ENCODE measurements around the gene CFL1.
A peak's percentile ranks its signal among the peaks of the same experiment; 100 is the strongest.

CFL1 gene

DNA sequence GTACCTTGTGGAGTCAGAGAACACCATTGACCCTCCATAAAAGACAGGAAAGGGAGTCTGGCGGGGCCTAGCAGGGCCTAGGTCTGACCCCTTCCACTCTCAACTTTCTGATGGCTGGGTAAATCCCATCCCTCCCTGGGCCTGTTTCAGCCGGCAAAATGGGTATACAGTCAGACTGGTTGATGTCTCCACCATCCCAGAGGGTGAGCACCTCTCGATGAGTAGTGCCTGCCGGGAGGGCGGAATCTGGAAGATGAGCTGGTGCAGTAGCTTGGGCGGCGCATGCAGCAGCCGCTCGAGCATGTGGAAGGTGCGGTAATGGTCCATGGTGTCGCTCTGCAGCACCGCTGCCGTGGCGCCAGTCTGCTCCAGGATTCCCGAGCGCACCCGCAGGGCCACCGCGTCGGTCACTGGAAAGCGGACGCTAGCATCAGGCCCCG, 29.8 kb upstream of the CFL1 start:
- no peak for DNase-seq

DNA sequence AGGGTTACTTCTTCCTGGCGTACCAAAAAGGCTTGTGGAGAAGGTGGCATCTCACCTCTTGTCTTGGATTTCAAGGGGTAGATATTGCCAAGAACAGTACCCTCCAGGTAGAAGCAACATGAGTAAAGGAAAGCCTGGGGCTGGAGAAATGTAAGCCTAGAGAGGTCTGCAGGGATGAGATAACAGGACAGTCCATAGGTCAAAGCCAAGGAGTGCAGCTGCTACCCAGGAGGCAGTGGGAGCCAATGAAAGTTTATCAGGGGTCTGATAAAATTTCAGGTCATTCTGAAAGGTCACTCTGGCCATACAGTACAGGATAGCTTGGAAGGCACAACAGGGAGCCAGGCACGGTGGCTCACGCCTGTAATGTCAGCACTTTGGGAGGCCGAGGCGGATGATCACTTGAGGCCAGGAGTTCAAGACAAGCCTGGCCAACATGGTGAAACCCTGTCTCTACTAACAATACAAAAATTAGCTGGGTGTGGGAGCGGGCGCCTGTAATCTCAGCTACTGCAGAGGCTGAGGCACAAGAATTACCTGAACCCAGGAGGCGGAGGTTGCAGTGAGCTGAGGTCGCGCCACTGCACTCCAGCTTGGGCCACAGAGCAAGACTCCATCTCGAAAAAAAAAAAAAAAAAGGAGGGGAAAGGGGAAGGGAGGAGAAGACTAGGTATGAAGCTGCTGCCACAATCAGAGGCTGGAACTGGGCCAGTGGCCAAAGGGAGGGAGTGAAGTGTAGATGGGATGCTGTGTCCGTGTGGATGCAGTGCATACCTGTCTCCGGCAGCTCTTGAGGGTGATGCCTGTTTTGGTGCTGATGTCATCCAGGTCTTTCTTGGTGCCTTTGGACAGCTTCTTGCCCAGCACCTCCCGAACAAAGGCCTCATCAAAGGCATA, 29.1 kb upstream of the CFL1 start:
- DNase-seq = no peak

DNA sequence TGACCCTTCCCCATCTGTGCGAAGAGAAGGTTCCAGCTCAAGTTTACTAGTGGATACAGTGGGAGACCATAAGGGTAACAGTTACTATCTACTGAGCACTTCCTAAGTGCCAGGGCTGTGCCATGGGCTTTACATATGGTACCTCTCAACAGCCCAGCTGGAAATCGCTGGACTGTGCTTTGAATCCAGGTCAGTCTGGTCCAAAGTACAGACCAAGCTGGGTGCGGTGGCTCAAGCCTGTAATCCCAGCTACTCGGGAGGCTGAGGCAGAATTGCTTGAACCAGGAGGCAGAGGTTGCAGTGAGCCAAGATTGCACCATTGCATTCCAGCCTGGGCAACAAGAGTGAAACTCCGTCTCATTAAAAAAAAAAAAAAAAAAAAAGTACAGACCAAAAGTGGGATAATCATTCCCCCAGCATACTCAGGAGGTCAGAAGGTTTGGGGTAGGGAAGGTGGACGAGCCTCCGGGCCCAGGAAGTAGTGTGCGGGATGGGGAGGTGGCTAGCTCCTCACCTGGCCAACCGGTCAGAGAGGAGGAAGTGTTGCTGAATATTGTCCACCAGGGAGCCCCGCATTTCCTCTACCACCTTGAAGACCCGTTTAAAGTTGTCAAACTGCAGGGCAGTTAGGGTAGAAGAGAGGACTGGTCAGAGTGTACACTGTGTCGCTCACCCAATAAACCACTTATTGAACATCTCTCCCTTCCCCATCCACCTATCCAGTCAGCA, 28.0 kb upstream of the CFL1 start:
- DNase-seq = no peak

DNA sequence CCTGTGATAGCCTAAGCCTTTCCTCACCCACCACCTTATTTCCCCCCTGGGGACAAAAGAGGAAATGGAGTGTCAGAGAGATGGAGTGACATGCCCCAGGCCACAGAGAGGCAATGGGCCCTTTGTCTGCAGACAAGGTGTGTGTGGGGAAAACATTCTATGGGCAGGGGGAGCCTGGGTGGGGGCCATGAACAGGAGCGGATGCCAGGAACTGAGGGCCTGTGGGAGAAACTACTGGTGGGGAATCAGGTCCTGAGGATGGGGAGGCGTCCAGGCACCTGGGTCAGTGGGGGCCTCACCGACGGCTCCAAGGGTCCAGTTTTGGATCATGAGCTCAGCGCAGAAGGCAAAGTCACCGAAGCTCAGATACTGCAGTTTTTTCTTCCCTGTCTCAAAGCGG, 27.3 kb upstream of the CFL1 start:
- DNase-seq = no peak

DNA sequence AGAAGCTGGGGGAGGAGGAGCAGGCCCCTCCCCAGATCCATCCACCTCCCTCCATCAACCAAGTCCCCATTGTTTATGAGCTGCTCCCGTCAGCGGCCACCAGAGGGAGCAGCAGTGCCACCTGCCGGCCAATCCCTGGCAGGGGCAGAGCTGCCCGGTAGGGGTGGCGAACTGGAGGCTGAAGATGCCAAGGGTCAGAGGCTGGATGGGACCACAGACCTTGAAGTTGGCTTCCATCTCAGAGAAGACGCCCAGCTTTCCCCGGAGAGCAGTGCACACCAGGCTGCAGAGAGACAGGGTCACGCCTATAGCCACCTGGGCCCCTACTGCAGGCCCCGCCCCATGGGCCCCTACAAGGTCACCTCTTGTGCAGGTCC, 26.7 kb upstream of the CFL1 start:
- DNase-seq = no peak

DNA sequence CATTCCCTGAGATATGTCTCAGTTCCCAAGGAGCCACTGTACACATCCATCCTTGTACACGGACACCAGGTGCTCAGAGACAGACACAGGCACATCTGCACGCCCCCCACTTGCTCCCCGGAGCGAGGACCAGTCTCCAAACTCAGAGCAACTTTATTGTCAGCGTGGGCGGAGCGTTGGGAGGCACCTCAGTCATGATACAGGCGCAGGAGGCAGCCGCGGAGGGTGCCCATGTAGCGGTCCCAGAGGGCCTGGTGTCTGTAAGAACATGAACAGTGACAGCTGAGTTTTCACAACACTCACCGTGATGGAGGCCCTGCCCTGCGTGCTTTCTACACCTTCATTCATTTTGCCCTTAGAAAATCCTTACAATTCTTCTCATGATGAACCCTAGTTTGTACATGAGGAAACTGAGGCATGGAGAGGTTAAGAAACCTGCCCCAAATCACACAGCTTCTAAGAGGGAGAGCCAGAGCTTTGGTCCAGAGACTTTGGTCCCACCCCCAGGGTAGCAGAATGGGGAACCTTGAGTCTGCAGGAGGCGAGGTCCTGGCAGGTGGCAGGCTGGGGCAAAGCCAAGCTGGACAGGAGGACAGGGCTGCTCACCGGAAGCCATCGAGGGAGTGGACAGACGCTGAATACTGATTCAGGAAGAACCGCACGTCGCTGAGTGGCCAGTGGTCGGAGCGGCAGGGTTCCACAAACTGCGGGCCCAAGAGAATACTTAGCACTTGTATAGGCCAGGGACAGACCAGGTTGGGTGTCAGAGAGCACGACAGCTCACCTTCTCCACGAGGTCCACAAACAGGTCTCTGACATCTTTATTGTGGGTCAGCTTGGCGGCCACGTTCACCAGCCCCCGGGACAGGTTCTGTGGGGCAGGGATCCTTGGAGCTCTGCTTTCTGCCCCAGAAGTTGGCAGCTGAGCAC, 26.1 kb upstream of the CFL1 start:
- DNase-seq = no peak

DNA sequence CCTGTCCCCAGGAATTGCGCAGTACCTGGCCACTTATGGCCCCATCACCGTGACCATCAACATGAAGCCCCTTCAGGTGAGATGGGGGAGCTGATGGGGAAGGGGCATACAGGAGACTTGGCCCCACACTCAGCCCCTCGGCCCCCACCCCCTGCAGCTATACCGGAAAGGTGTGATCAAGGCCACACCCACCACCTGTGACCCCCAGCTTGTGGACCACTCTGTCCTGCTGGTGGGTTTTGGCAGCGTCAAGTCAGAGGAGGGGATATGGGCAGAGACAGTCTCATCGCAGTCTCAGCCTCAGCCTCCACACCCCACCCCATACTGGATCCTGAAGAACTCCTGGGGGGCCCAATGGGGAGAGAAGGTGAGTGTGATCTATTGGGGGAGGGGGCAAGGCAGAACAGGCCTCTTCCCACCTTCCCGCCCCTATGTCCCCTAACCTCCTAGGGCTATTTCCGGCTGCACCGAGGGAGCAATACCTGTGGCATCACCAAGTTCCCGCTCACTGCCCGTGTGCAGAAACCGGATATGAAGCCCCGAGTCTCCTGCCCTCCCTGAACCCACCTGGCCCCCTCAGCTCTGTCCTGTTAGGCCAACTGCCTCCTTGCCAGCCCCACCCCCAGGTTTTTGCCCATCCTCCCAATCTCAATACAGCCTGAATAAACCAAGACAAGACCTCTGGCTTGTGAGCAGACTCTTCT, 25.2 kb upstream of the CFL1 start:
- no peak for DNase-seq

DNA sequence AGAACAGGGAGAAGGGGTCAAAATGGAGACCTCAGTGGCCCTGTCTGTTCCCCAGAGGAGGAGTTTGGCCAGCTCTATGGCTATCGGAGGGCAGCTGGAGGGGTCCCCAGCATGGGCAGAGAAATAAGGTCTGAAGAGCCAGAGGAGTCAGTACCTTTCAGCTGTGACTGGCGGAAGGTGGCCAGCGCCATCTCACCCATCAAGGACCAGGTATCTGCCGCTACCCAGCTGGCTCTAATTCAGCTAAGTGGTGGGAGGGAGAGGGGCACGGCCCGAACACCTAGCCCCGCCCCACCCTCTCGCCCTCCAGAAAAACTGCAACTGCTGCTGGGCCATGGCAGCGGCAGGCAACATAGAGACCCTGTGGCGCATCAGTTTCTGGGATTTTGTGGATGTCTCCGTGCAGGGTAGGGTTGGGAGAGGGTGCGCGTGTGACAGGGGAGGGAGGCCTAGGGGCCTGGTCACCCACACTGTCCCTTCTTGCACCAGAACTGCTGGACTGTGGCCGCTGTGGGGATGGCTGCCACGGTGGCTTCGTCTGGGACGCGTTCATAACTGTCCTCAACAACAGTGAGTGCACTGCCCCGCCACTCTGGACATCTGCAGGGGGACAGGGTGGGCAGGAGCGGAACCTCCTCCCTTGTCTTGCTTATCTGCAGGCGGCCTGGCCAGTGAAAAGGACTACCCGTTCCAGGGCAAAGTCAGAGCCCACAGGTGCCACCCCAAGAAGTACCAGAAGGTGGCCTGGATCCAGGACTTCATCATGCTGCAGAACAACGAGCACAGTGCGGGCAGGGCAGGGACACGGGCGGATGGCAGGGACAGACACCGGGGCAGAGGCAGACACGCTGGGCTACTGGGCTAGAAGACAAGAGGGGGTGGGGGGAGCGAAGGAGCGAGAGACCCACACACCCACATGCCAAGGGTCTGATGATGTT, 24.4 kb upstream of the CFL1 start:
- DNase-seq = no peak

DNA sequence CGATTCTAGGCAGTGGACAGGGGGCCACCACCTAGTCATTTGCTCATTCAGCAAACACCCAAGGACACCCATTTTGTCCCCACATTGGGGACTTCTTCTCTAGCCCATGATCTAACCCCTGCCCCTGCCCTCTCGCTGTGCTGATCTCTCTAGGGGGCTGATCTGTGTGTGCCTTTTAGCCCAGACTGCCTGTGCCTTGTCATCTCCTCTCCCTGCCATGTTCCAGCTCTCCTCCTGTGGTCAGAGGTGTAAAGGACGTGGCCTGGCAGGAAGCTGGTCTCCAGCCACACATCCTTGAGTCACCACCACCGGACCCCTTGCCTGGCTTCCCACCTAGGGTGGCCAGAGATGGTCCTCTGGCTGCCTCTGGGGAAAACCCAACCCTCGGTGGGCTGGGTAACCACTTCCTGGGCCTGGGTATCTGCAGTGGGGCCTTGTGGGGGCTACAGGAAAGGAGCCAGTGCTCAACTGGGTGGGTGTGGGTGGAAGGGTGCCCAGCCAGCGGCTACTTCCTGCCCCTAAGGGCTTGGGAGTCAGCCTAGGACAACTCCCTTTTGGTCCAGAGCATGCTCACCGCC, 23.0 kb upstream of the CFL1 start:
- DNase-seq = no peak

DNA sequence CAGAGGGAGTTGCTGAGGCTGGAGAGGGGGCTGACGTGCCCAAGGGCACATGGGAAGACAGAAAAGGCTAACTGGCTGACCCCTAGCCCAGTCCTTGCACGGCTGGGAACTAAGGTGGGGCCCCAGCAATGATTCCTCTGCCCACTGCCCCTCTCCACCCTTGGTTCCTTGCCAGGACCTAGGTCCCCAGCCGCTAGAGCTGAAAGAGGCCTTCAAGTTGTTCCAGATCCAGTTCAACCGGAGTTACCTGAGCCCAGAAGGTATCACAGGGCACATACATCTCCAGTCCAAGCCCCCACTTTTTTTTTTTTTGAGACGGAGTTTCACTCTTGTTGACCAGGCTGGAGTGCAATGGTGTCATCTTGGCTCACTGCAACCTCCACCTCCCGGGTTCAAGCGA, 22.0 kb upstream of the CFL1 start:
- no peak for DNase-seq

DNA sequence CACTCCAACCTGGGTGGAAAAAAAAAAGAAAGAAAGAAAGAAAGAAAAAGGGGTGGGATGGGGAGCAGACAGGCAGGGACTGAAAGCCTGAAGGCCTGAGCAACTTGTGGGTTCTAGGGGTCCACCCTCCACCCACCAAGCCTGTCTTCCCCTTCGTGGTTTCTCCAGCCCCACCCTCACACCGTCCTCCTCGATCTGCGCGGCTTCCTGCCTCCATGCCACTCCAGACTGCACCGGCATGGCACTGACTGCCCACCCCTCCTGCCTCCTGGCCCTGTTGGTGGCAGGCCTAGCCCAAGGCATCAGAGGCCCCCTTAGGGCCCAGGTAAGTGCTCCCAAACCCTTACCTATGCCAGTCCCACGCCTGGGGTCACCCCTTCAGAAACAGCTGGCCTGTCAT, 21.6 kb upstream of the CFL1 start, which contains the start of gene CTSW:
Gene CTSW (plus strand): TSS at position 221 of the 400 bp plus-strand sequence. CDS start 18 bp downstream, at position 239.
- DNase-seq = no peak

DNA sequence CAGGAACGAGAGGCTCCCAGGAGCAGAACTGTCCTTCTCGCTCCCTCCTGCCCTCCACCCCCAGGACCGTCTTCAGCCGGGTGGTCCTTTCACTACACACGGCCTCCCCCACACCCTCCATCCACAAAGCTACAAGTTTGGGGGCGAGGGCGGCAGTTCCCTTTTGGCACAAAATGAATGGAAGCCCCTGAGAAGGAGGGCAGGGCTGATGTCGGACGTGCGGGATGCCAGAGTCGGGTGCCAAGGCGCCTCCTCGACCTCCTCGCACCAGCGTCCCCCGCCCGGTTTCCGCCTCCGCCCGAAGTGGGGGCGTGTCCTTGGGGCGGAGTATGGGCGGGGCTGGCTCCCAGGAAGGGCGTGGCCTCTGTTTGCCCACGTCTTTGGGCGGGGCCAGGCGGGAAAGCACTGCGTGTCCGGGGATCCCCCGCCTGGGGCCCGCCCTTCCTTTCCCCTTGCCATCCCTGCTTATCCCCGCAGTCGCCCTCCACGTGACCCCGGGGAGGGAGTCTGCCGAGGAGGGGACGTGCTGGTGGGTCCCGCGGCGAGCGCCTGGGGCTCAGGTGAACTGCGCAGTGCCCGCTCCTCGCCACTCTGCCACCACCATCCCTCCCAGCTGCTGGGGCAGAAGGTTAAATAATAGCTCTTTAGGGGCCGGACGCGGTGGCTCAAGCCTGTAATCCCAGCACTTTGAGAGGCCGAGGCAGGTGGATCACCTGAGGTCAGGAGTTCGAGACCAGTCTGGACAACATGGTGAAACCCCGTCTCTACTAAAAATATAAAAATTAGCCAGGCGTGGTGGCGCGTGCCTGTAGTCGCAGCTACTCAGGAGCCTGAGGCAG, 15.6 kb upstream of the CFL1 start:
- DNase-seq = peak; percentile 60

DNA sequence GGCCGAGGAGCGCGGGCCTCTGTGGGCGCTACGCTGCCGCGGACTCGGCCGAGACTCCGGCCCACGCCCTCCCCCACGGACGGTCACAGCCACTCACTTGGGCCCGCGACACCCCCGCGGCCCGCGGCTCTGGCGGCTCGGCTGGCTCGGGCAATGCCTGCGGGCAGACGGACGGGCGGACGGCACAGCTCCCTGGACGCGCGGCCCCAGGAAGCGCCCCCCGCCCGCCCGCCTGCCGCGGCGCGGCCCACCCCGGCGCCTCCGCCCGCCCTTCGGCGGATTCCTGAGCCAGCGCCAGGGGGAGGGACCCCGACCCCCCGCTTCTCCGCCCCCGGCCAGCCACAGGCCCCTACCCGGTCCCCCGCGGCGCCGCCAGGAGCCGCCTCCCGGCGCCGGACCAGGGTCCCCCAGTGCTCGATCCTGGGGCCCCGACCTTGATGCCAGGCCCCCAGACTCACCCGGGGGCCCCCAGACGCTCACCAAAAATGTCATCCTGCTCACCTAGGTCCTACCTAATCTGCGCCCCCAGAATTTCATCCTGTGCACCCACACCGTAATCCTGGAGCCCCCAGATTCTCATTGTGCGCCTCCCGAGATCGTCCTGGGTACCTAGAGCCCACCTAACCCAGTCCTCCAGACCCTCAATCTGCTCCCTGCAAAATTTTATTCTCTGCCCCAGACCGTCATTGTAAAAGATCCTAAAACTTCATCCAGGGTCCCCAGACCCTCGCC, 14.8 kb upstream of the CFL1 start, which contains the start of gene EFEMP2:
Gene EFEMP2 (minus strand): TSS at position 215 of the 732 bp plus-strand sequence. CDS start 446 bp downstream, outside the sequence.
- DNase-seq = no peak

DNA sequence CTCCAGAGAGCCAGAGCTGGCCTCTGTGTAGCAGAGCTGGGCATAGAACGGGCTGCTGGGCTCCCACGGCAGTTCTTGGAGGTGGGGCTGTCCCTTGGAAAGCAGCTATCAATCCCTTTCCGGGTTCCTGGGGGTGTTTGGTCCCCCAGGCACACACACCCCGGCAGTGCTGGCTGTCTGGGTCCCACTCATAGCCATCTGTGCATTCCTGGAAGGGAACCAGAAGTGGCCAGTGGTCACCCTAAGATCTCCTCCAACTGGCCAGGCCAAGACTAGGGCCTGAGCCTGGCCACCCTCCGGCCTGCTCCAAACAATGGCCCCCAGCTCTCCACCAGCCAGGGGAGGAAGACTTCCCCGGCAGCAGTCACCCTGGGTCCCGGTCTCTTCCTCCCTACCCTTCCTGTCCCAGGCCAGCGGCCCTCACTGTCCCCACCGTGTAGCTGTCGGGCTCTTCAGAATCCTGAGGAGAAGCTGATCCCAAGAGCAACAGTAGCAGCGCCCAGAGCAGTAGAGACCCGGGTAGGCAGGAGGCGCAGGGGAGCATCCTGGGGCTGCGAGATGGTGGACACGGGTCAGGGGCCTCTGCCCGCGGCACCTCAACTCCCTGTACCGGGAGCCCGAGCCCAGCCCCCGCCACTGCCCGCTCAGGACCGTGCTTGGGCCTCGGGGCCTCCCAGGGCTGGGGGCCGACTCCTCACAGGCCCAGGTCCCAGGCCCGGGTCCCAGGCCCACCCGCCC, 14.0 kb upstream of the CFL1 start:
- DNase-seq = no peak

DNA sequence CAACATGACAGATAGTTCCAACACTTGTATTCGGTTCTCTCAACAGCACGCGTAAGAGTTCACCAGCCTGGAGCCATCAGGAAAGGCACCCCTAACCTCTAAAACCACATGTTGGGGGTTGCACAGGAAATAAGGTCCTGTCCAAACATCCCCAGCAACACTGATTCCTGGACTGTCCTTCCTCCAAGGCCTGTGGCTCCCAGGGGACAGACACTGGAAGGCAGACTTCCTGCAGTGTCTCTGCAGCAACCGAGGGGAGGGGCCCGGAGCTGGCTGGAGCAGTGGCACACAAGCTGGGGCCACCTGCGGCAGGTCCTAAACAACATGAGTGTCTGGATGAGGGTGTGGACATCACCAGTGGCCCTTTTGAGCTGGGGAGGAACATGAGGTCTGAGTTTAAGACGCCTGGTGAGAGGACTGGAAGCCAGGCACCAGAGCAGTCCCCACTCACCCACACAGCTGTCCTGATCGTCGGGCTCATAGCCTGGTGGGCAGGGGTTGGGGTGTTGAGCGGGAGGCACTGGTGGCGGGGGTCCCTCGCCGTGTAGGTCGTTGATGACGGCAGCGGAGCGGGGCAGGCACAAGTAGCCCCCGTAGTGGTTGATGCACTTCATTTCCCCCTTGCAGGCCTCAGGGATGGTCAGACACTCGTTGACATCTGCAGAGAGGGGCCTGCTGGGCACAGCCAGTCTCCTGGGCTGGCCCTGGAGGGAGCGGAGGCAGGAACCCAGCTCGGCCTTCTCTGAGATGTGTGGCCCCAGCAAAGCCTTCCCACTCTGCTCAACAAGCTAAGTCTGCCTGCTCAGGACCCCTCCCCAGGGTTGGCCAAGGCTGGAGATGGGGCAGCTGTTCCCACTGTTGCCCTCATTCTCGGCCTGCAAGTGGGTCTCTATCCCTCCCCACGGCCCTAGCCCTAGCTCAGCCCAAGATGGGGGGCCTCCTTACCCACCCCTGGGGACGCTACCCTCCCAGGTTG, 13.0 kb upstream of the CFL1 start:
- no peak for DNase-seq

DNA sequence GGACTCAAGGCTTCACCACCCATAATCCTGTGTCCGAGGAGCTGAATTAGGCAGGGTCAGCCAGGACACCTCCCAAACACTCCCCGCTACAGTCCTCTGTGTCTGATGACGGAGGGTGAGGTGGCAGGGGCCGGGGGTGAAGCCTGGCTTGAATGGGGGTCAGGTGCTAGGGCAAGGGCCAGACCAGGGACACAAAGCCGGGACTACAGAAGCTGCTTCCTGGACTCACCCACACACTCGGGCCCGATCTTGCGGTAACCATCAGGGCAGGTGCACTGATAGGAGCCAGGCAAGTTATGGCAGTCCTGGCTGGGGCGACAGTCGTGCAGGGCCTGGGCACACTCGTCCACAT, 12.3 kb upstream of the CFL1 start:
- no peak for DNase-seq
